ENCODE measurements around the gene IL15RA. TPM values are rescaled to one million over a fixed set of nuclear protein-coding genes. Genes with fewer than 3 reads are reported as not detected.

The IL15RA gene
- total and polyA plus RNA-seq, 2 donors from 2014 or later: 6.8 to 13.9 TPM

GRCh38 chr10:5933909-5934546 is 43.3 kb downstream of the IL15RA start:
- intact Hi-C loops (cut with DNase I): no loop called here
- Histone ChIP-seq H3K27ac (ENCODE audit: low read depth in 2 of 2, low read length in 2 of 2) (no peak overlapping the region), H3K4me3 (ENCODE audit: low read length in 3 of 3) (no peak overlapping the region), H3K4me1 (ENCODE audit: control insufficient read depth in 2 of 3, insufficient read depth in 2 of 3, low read depth in 1 of 3, low read length in 3 of 3) (no peaks in the 10 kb centered on the region), H3K27me3 (ENCODE audit: control insufficient read depth, insufficient read depth, low read length) (no peaks in the 10 kb centered on the region), H3K36me3 (ENCODE audit: control insufficient read depth in 2 of 3, insufficient read depth in 3 of 3, low read length in 3 of 3) (peaks cover 3 to 58% (median 27%) of the 10 kb centered on the region in 3 donors), H3K9me3 (ENCODE audit: control insufficient read depth in 2 of 3, insufficient read depth in 1 of 3, low read length in 3 of 3) (no peaks in the 10 kb centered on the region), H3K9ac (ENCODE audit: low read length in 3 of 3) (no peak overlapping the region)
- TF ChIP-seq CTCF (IDR thresholded peaks at IDR 0.05; ENCODE audit: borderline replicate concordance, extremely low read depth, insufficient read depth): no peak
- DNase-seq (no peak), FAIRE-seq (no peak)

- TF ChIP-seq CTCF (IDR thresholded peaks at IDR 0.05; ENCODE audit: borderline replicate concordance, extremely low read depth, insufficient read depth): no peak
- H3K9me3 ChIP-seq (ENCODE audit: control insufficient read depth in 2 of 3, insufficient read depth in 1 of 3, low read length in 3 of 3): no peaks in the 10 kb centered on the region
- H3K27me3 ChIP-seq (ENCODE audit: control insufficient read depth, insufficient read depth, low read length): no peaks in the 10 kb centered on the region
- no peak for FAIRE-seq
- H3K9ac ChIP-seq (ENCODE audit: low read length in 3 of 3): no peak overlapping the region
- no peak for DNase-seq
- peaks cover 5 to 63% (median 25%) of the 10 kb centered on the region in 3 donors for H3K36me3 ChIP-seq (ENCODE audit: control insufficient read depth in 2 of 3, insufficient read depth in 3 of 3, low read length in 3 of 3)
- peak overlapping the region in 1 of 2 donors; percentile 65 for H3K27ac ChIP-seq (ENCODE audit: low read depth in 2 of 2, low read length in 2 of 2)
- H3K4me3 ChIP-seq (ENCODE audit: low read length in 3 of 3): no peak overlapping the region
- H3K4me1 ChIP-seq (ENCODE audit: control insufficient read depth in 2 of 3, insufficient read depth in 2 of 3, low read depth in 1 of 3, low read length in 3 of 3): no peaks in the 10 kb centered on the region
- intact Hi-C loops (cut with DNase I): no loop called here
Observed at GRCh38 chr10:5932345-5932744, 45.0 kb downstream of the IL15RA start.

GRCh38 chr10:5930272-5930671 is 47.1 kb downstream of the IL15RA start:
- DNase-seq (no peak), FAIRE-seq (no peak)
- H3K27ac ChIP-seq (ENCODE audit: low read depth in 2 of 2, low read length in 2 of 2): no peak overlapping the region
- no peaks in the 10 kb centered on the region for H3K4me1 ChIP-seq (ENCODE audit: control insufficient read depth in 2 of 3, insufficient read depth in 2 of 3, low read depth in 1 of 3, low read length in 3 of 3)
- H3K36me3 ChIP-seq (ENCODE audit: control insufficient read depth in 2 of 3, insufficient read depth in 3 of 3, low read length in 3 of 3): peaks cover 2 to 63% (median 22%) of the 10 kb centered on the region in 3 donors
- no peaks in the 10 kb centered on the region for H3K9me3 ChIP-seq (ENCODE audit: control insufficient read depth in 2 of 3, insufficient read depth in 1 of 3, low read length in 3 of 3)
- no peak overlapping the region for H3K4me3 ChIP-seq (ENCODE audit: low read length in 3 of 3)
- no peak overlapping the region for H3K9ac ChIP-seq (ENCODE audit: low read length in 3 of 3)
- intact Hi-C loops (cut with DNase I): no loop called here
- no peak for TF ChIP-seq CTCF (IDR thresholded peaks at IDR 0.05; ENCODE audit: borderline replicate concordance, extremely low read depth, insufficient read depth)
- no peaks in the 10 kb centered on the region for H3K27me3 ChIP-seq (ENCODE audit: control insufficient read depth, insufficient read depth, low read length)

GRCh38 chr10:5929442-5929841 is 47.9 kb downstream of the IL15RA start:
- no peaks in the 10 kb centered on the region for H3K9me3 ChIP-seq (ENCODE audit: control insufficient read depth in 2 of 3, insufficient read depth in 1 of 3, low read length in 3 of 3)
- intact Hi-C loops (cut with DNase I): no loop called here
- no peak for TF ChIP-seq CTCF (IDR thresholded peaks at IDR 0.05; ENCODE audit: borderline replicate concordance, extremely low read depth, insufficient read depth)
- DNase-seq: no peak
- no peak overlapping the region for H3K4me3 ChIP-seq (ENCODE audit: low read length in 3 of 3)
- no peak for FAIRE-seq
- no peaks in the 10 kb centered on the region for H3K27me3 ChIP-seq (ENCODE audit: control insufficient read depth, insufficient read depth, low read length)
- no peaks in the 10 kb centered on the region for H3K4me1 ChIP-seq (ENCODE audit: control insufficient read depth in 2 of 3, insufficient read depth in 2 of 3, low read depth in 1 of 3, low read length in 3 of 3)
- H3K36me3 ChIP-seq (ENCODE audit: control insufficient read depth in 2 of 3, insufficient read depth in 3 of 3, low read length in 3 of 3): peaks cover 2 to 67% (median 19%) of the 10 kb centered on the region in 3 donors
- H3K9ac ChIP-seq (ENCODE audit: low read length in 3 of 3): no peak overlapping the region
- H3K27ac ChIP-seq (ENCODE audit: low read depth in 2 of 2, low read length in 2 of 2): no peak overlapping the region
